HL-60 (cell line): ENCODE data around the gene DNAJC8.

Experiments used
- POLR2AphosphoS5 ChIP-seq: IDR thresholded peaks from 2 replicates; pipeline ENCODE4 v1.6.1; 2012; ENCODE audit warnings: low read depth
- REST ChIP-seq: IDR thresholded peaks from 2 replicates; pipeline ENCODE4 v1.6.1; 2012; ENCODE audit warnings: low read depth; ENCODE audit not compliant: insufficient replicate concordance
- TF ChIP-seq, protein P1 (sequence below): IDR thresholded peaks from one replicate; pipeline ENCODE4 v1.5.1; 2011; ENCODE audit warnings: low read length, control low read depth, inconsistent platforms; ENCODE audit not compliant: insufficient read depth

DNA sequence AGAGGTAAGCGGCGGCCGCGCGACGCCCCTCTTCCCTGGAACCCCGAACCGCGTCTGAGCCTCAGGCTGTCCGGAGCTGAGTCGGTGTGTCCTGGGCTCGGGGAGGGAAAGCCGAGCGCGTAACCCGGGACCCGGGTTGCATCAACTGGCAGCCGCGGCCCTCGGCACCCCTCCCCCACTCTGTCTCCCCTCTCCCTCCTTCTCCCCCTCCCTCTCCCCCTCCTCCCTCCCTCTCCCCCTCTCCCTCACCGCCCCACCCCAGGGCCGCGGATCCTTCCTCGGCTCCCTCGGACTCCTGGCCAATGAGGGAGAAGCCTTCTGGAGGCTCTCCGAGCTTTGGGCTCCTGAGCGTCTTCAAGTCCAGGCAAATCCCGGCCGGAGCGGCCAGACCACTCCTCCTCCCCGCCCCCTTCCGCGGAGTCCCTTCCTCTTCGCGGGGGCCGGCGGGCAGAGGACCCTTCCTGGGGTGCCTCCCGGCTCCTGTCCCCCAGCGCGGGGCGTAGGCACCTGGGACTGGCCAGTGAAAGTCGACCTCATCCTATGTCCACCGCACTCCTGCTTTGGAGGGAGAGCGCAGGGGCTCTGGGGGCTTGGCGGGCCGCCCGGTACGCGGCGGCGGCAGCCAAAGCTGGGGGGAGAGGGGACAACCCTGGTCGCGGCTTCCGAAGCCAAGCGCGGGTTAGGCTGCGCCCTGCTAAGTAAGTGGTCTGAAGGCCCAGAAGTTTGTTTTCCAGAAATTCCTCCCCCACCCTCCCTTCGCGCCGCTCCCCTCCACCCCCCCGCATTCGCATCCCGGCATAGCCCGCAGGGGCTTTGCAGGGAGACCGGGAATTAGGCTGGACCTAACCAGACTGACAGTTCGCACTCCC is 27.3 kb upstream of the DNAJC8 start:
- TF ChIP-seq, protein P1, sequence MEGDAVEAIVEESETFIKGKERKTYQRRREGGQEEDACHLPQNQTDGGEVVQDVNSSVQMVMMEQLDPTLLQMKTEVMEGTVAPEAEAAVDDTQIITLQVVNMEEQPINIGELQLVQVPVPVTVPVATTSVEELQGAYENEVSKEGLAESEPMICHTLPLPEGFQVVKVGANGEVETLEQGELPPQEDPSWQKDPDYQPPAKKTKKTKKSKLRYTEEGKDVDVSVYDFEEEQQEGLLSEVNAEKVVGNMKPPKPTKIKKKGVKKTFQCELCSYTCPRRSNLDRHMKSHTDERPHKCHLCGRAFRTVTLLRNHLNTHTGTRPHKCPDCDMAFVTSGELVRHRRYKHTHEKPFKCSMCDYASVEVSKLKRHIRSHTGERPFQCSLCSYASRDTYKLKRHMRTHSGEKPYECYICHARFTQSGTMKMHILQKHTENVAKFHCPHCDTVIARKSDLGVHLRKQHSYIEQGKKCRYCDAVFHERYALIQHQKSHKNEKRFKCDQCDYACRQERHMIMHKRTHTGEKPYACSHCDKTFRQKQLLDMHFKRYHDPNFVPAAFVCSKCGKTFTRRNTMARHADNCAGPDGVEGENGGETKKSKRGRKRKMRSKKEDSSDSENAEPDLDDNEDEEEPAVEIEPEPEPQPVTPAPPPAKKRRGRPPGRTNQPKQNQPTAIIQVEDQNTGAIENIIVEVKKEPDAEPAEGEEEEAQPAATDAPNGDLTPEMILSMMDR = no peak
- TF ChIP-seq REST (no peak), POLR2AphosphoS5 (no peak)
